A549 (cell line): ENCODE data around the gene INTS7. TPM values are rescaled to one million over a fixed set of nuclear protein-coding genes. Genes with fewer than 3 reads are reported as not detected.
A peak's percentile ranks its signal among the peaks of the same experiment; 100 is the strongest.

Source experiments
- ATAC-seq, 2 experiments: fragments of 200-7000 bp in 1 of 2; fragments of >200 bp in 1 of 2; cut with Nextera tagmentation in 1 of 2; cut with Tn5 transposase in 1 of 2; 3 replicates each; pipeline versions ENCODE4 v1.8.0 to v1.9.1; 2018 to 2020; ENCODE audit warnings: mild to moderate bottlenecking in 1 of 2, moderate library complexity in 1 of 2
- CTCF ChIA-PET: fragments of 300-600 bp; sonication (Branson Sonifier 250); formaldehyde crosslinking; extraction: SDS; loops from one replicate; lab custom pipeline; 2021; ENCODE audit warnings: antibody characterized with exemption, inconsistent platforms; lab: Yijun Ruan, JAX
- POLR2A ChIA-PET: fragments of 350-600 bp; formaldehyde crosslinking; extraction: SDS; loops from one replicate; lab custom pipeline; 2021; ENCODE audit warnings: antibody characterized with exemption, inconsistent platforms; lab: Yijun Ruan, JAX
- DNase-seq, 2 experiments: peaks; one replicate each; pipeline versions ENCODE4 v3.0.0 to v3.0.0-alpha.2; 2011 to 2016; ENCODE audit warnings: low read depth in 1 of 2, low spot score in 1 of 2
- FAIRE-seq: peaks from 2 replicates; lab custom pipeline; 2011; peaks lifted over from hg19 to GRCh38; lab: Jason Lieb, UNC
- H3K27ac ChIP-seq, 2 experiments: fragments of >200 bp; sonication (Bioruptor Twin); formaldehyde crosslinking; 3 replicates each; pipeline ENCODE4 v1.5.1; 2016 to 2017
- H3K4me1 ChIP-seq: fragments of >200 bp; sonication (Bioruptor Twin); formaldehyde crosslinking; 3 replicates; pipeline ENCODE4 v1.6.1; 2016
- H3K4me2 ChIP-seq: fragments of >200 bp; sonication (Bioruptor Twin); formaldehyde crosslinking; 3 replicates; pipeline ENCODE4 v1.6.1; 2016
- H3K4me3 ChIP-seq: fragments of >200 bp; sonication (Bioruptor Twin); formaldehyde crosslinking; 3 replicates; pipeline ENCODE4 v1.5.1; 2016
- H3K9me3 ChIP-seq: fragments of >200 bp; sonication (Bioruptor Twin); formaldehyde crosslinking; 3 replicates; pipeline ENCODE4 v1.6.1; 2016
- BCL3 ChIP-seq: fragments of >200 bp; sonication (Bioruptor Twin); formaldehyde crosslinking; IDR thresholded peaks from 3 replicates; pipeline ENCODE4 v1.6.1; 2016
- CBX2 ChIP-seq: fragments of 200-600 bp; sonication (generic); IDR thresholded peaks from 2 replicates; pipeline ENCODE4 v1.6.1; 2016; ENCODE audit warnings: low read depth, mild to moderate bottlenecking, borderline replicate concordance
- CBX8 ChIP-seq: fragments of 200-600 bp; sonication (generic); IDR thresholded peaks from 2 replicates; pipeline ENCODE4 v1.6.1; 2016
- CEBPB ChIP-seq, 2 experiments: fragments of >200 bp in 1 of 2; sonication (Bioruptor Twin) in 1 of 2; formaldehyde crosslinking in 1 of 2; IDR thresholded peaks; 2 replicates each; pipeline ENCODE4 v1.6.1; 2012 to 2016
- CHD2 ChIP-seq: fragments of 150-350 bp; IDR thresholded peaks from 2 replicates; pipeline ENCODE4 v1.6.1; 2014; ENCODE audit warnings: low read length; ENCODE audit not compliant: partially characterized antibody
- CHD4 ChIP-seq: fragments of 200-600 bp; sonication (generic); IDR thresholded peaks from 2 replicates; pipeline ENCODE4 v1.6.1; 2016; ENCODE audit warnings: antibody characterized with exemption, mild to moderate bottlenecking, borderline replicate concordance
- EHF ChIP-seq: fragments of 250-450 bp; sonication (Bioruptor Pico); IDR thresholded peaks from 2 replicates; pipeline ENCODE4 v1.5.0; 2020; ENCODE audit warnings: mild to moderate bottlenecking
- EP300 ChIP-seq, 2 experiments: fragments of >200 bp; sonication (Bioruptor Twin); formaldehyde crosslinking; IDR thresholded peaks; 2 replicates in 1 of 2; 3 replicates in 1 of 2; pipeline ENCODE4 v1.6.1; 2016 to 2017
- FOSL2 ChIP-seq, 2 experiments: fragments of 450-650 bp in 1 of 2; fragments of >200 bp in 1 of 2; sonication (Bioruptor Twin) in 1 of 2; formaldehyde crosslinking; IDR thresholded peaks; 2 replicates each; pipeline versions ENCODE4 v1.5.0 to v1.6.1; 2016 to 2020; ENCODE audit warnings: mild to moderate bottlenecking in 1 of 2, moderate library complexity in 1 of 2
- HDAC2 ChIP-seq: fragments of 200-600 bp; sonication (generic); IDR thresholded peaks from 2 replicates; pipeline ENCODE4 v1.6.1; 2016
- HMGXB4 ChIP-seq: fragments of 250-450 bp; sonication (Bioruptor Pico); IDR thresholded peaks from 2 replicates; pipeline ENCODE4 v1.5.0; 2021; ENCODE audit warnings: mild to moderate bottlenecking, moderate library complexity, borderline replicate concordance
- HOXB13 ChIP-seq: fragments of 250-450 bp; sonication (Bioruptor Pico); IDR thresholded peaks from 2 replicates; pipeline ENCODE4 v1.5.0; 2020; ENCODE audit warnings: low read depth, mild to moderate bottlenecking, moderate library complexity
- HOXB5 ChIP-seq: fragments of 250-450 bp; sonication (Bioruptor Pico); IDR thresholded peaks from 2 replicates; pipeline ENCODE4 v1.5.0; 2020; ENCODE audit warnings: mild to moderate bottlenecking, moderate library complexity
- JUNB ChIP-seq: fragments of >200 bp; sonication (Bioruptor Twin); formaldehyde crosslinking; IDR thresholded peaks from 2 replicates; pipeline ENCODE4 v1.6.1; 2016
- KDM1A ChIP-seq: fragments of 200-600 bp; sonication (generic); IDR thresholded peaks from 2 replicates; pipeline ENCODE4 v1.6.1; 2016; ENCODE audit warnings: low read depth, mild to moderate bottlenecking
- NFE2L2 ChIP-seq: fragments of 150-350 bp; conservative IDR thresholded peaks from 2 replicates; pipeline ENCODE4 v1.6.1; 2014; ENCODE audit warnings: low read length
- NR3C1 ChIP-seq: fragments of >200 bp; sonication (Bioruptor Twin); formaldehyde crosslinking; IDR thresholded peaks from 3 replicates; pipeline ENCODE4 v1.6.1; 2017
- PBX3 ChIP-seq: IDR thresholded peaks from 2 replicates; pipeline ENCODE4 v1.6.1; 2012
- PHF8 ChIP-seq: fragments of 200-600 bp; sonication (generic); IDR thresholded peaks from 2 replicates; pipeline ENCODE4 v1.6.1; 2016; ENCODE audit warnings: low read depth, mild to moderate bottlenecking, antibody characterized with exemption, moderate library complexity, borderline replicate concordance
- POLR2A ChIP-seq: IDR thresholded peaks from 2 replicates; pipeline ENCODE4 v1.6.1; 2012; ENCODE audit warnings: mild to moderate bottlenecking, low read length
- POLR2AphosphoS2 ChIP-seq: conservative IDR thresholded peaks from 2 replicates; pipeline ENCODE4 v1.6.1; 2012; ENCODE audit warnings: low read length, improper control_type of control experiment, inconsistent platforms
- RAD21 ChIP-seq, 2 experiments: fragments of >200 bp in 1 of 2; sonication (Bioruptor Twin) in 1 of 2; formaldehyde crosslinking in 1 of 2; IDR thresholded peaks in 1 of 2; conservative IDR thresholded peaks in 1 of 2; 2 replicates in 1 of 2; 3 replicates in 1 of 2; pipeline ENCODE4 v1.6.1; 2012 to 2018; ENCODE audit warnings: inconsistent platforms in 1 of 2
- RNF2 ChIP-seq: fragments of 200-600 bp; sonication (generic); IDR thresholded peaks from 2 replicates; pipeline ENCODE4 v1.6.1; 2016; ENCODE audit warnings: low read depth, mild to moderate bottlenecking, antibody characterized with exemption, moderate library complexity, borderline replicate concordance
- SMC3 ChIP-seq: fragments of >200 bp; sonication (Bioruptor Twin); formaldehyde crosslinking; IDR thresholded peaks from 3 replicates; pipeline ENCODE4 v1.6.1; 2018; ENCODE audit warnings: inconsistent platforms
- TP53 ChIP-seq: fragments of 250-450 bp; sonication (Bioruptor Pico); IDR thresholded peaks from 2 replicates; pipeline ENCODE4 v1.5.0; 2021; ENCODE audit warnings: mild to moderate bottlenecking, moderate library complexity
- USF2 ChIP-seq: fragments of 450-650 bp; IDR thresholded peaks from 2 replicates; pipeline ENCODE4 v1.6.1; 2014; ENCODE audit warnings: antibody characterized with exemption
- WGBS: methylation state at CpG from one replicate; pipeline ENCODE4 v1.1.6; 2017; ENCODE audit errors: missing lambda C conversion rate; 5-methylcytosine and 5-hydroxymethylcytosine counted together
- polyA plus RNA-seq, 4 experiments: library from polyadenylated mRNA; depleted of rRNA in 3 of 4; stranded (reverse); fragments of >200 nt; fragmentation: RNase III in 1 of 4; extraction: RNeasy Plus Mini Kit Qiagen cat#74134 plus additional on column Dnase treatment in 1 of 4; gene quantifications; 2 replicates in 3 of 4; 3 replicates in 1 of 4; pipeline ENCODE4 v1.2.3, GENCODE V29; 2011 to 2017

Gene INTS7
- polyA plus RNA-seq, 2 of the 4 experiments (the other 2 are of a cell fraction), result 21.5 to 47.2 TPM

GRCh38 chr1:211915924-211916323 is 119.4 kb downstream of the INTS7 start:
- no peaks in the 10 kb centered on the region for H3K9me3 ChIP-seq
- TF ChIP-seq PHF8 (no peak), HOXB5 (no peak), NFE2L2 (no peak), HDAC2 (no peak), EHF (CRISPR knock-in tag) (no peak), RNF2 (no peak), SMC3 (no peak), NR3C1 (no peak), POLR2A (no peak), HMGXB4 (CRISPR knock-in tag) (no peak), KDM1A (no peak), POLR2AphosphoS2 (no peak)
- DNase-seq (no peak), FAIRE-seq (no peak), ATAC-seq (no peak)
- H3K4me2 ChIP-seq, result no peak overlapping the region
- H3K4me1 ChIP-seq, result peaks cover 65% of the 10 kb centered on the region
- WGBS, result 66% methylated on average over 2 of the region's 2 CpGs
- H3K4me3 ChIP-seq, result no peak overlapping the region
- CTCF ChIA-PET, result interaction anchor here (1.0 to 2.0 kb wide), 3 partner anchors 10 to 218 kb away, joined by 3 to 9 read pairs (median 8); no protein-coding TSS in a partner anchor
- H3K27ac ChIP-seq, result peak overlapping the region; percentile 95; a peak in 4 of 6 replicates
- POLR2A ChIA-PET, result no interaction called here

- ChIA-PET POLR2A (no interaction called here), CTCF (interaction anchor here (0.9 to 1.5 kb wide), 2 partner anchors 32 to 215 kb away, joined by 4 read pairs; no protein-coding TSS in a partner anchor)
- no peak for DNase-seq
- Histone ChIP-seq H3K4me1 (peaks cover 56% of the 10 kb centered on the region), H3K4me2 (peak overlapping the region; percentile 41; the same call in 2 of the 3 replicates), H3K4me3 (no peak overlapping the region), H3K9me3 (no peaks in the 10 kb centered on the region), H3K27ac (peak overlapping the region; percentile 42 to 61; a peak in 5 of 6 replicates)
- 95% methylated on average over 13 of the region's 13 CpGs for WGBS
- FAIRE-seq, result no peak
- no peak for ATAC-seq
- TF ChIP-seq PHF8, result no peak
- no peak for TF ChIP-seq CHD2
- no peak for TF ChIP-seq POLR2A
- TF ChIP-seq RNF2, result no peak
- TF ChIP-seq, all 56 proteins: peak for 0
Observed at GRCh38 chr1:211912844-211913432, 122.4 kb downstream of the INTS7 start.

- POLR2A ChIA-PET, result no interaction called here
- peak overlapping the region; percentile 42 to 61; a peak in 4 of 6 replicates for H3K27ac ChIP-seq
- CTCF ChIA-PET, result no interaction called here
- H3K9me3 ChIP-seq, result no peaks in the 10 kb centered on the region
- peaks cover 48% of the 10 kb centered on the region for H3K4me1 ChIP-seq
- DNase-seq, result peak in 1 of 2 experiments; percentile 70
- ATAC-seq, result peak; percentile 33 to 57; a peak in 3 of 6 replicates
- peak overlapping the region; percentile 41 for H3K4me2 ChIP-seq
- WGBS, result 35% methylated on average over 1 of the region's 1 CpG
- no peak for FAIRE-seq
- no peak overlapping the region for H3K4me3 ChIP-seq
- TF ChIP-seq CBX8 (no peak), POLR2AphosphoS2 (no peak), CBX2 (no peak), EP300 (IDR thresholded peaks at IDR 0.05) (0 out of 5 replicates have a peak, but pooled peaks of 1 of the 2 experiments have one; percentile 28), HMGXB4 (CRISPR knock-in tag) (no peak), FOSL2 (IDR thresholded peaks at IDR 0.05) (peak; percentile 56), FOSL2 (CRISPR knock-in tag; IDR thresholded peaks at IDR 0.05) (peak; percentile 58), CHD2 (no peak), USF2 (no peak), TP53 (CRISPR knock-in tag) (no peak), CEBPB (IDR thresholded peaks at IDR 0.05) (peak; percentile 43 to 44; a peak in 2 of 4 replicates), BCL3 (no peak), RAD21 (conservative IDR thresholded peaks at IDR 0.05 in 1 of 2, IDR thresholded peaks at IDR 0.05 in 1 of 2) (no peak), PBX3 (no peak), CHD4 (no peak), JUNB (peak; percentile 49; the same call in 1 of the 2 replicates), HOXB13 (CRISPR knock-in tag) (peak; percentile 62; the same call in 1 of the 2 replicates)
Observed at GRCh38 chr1:211912038-211912437, 123.3 kb downstream of the INTS7 start.
